ENCODE data around the gene MRPL55.
"Not testable (repeated sequence)": the region's sequence is repeated elsewhere in the genome, so short reads cannot be mapped to it uniquely, and the experiment has no call there.

The MRPL55 gene

DNA sequence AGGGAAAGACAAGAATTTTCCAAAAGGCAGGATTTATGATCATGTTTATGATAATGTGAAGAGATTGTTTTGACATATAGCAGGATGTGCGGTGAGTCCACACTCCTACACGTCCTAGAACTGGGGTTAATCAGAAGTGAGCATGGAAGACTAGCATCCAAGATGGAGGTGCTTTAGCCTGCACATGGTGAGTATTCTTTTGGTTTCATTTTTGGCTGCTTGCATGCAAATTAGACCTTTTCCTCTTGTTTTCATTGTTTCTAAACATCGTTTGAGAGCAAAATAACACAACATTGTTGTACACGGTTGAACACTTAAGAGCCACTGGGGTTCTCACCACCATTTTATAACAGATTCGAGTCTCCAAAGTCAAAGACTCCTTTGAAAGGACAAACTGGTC, 16.1 kb upstream of the MRPL55 start:
- DNase-seq (ENCODE audit: low read depth in 1 of 2, low spot score in 1 of 2), result no peak

DNA sequence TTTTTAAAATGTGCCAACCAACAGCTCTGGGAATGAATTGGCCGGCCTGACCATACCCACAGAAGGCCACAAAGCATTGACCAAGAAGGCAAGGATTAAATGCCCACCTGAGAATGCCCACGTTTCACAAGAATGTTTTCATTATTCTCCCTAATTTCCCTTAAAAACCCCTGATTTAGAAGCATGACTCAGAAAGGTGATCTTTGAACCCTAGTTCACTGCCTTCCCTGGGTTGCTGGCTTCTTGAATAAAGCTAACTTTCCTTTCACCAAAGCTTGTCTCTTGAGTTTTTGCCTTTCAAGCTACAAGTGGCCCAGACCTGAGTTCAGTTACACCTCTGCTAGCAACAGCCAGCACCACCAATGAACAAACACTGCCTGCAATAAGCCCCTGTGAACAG, 14.4 kb upstream of the MRPL55 start:
- DNase-seq (ENCODE audit: low read depth in 1 of 2, low spot score in 1 of 2), result no peak

DNA sequence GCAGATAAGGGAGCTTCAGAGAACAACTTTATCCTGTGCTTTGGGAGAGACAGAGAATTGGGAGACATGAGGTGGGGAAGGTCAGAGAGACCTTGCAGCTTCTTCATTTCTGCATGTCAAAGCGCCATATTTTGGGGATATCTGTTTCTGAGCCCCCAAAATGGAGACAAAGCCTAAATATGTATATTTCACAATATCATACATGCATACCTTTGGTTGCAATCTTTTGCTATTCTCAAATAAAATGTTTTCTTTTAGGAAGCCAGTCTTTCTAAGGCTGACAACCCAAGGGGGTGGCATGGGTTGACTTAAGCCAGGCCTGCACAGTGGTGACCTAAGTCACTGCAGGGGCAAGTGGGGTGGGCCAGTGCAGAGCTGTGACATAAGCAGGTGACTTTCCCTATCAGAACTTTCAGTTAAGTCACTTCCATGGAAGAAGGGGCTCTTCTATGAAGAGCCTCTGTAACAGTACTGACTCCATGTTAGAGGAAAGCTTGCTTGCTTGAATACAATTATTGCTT, 13.9 kb upstream of the MRPL55 start:
- DNase-seq (ENCODE audit: low read depth in 1 of 2, low spot score in 1 of 2), result no peak

DNA sequence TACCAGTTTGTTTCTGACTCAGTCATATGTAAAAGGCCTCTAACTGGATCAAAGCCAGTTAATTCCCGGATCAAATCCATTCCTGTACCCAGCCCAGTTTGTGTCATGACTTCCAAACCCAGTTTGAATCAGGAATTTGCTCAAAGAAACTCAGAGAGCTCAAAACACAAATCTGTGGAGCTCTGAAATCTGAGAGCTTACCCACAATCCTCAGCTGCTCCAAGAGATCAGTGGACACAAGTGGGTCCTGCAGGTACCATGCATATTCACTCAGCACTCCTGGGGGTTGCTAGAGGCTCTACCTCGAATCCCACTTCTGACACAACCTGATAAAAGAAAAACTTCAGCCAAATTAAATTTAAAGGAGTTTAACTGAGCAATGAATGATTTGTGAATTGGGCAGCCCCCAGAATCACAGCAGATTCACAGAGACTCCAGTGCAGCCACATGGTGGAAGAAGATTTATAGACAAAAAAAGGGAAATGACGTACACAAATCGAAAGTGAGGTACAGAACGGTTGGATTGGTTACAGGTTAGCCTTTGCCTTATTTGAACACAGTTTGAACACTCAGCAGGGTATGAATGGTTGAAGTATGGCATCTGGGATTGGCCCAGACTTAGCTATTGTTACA, 11.9 kb upstream of the MRPL55 start:
- DNase-seq (ENCODE audit: low read depth in 1 of 2, low spot score in 1 of 2), result no peak

DNA sequence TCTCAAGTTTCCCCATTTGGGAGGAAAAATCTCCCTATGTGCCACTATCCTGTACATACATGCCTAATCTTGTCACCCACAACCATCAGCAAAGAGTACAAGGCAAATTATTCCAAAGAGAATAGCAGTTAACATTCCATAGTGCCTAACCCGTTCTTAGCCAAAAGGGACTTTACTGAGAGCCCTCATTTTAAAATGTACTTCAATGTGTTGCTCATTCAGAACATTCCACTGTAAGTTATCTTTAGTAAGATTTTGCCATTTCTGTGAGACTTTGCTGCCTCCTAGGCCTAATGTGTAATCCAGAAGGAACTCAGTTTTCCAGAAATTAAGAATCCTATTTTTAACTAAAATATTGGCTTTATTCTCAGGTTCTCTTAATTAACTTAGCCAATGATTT, 11.3 kb upstream of the MRPL55 start:
- no peak for DNase-seq (ENCODE audit: low read depth in 1 of 2, low spot score in 1 of 2)

GRCh38 chr1:228118040-228118439, 8.9 kb upstream of the MRPL55 start:
- DNase-seq (ENCODE audit: low read depth in 1 of 2, low spot score in 1 of 2), result no peak

DNA sequence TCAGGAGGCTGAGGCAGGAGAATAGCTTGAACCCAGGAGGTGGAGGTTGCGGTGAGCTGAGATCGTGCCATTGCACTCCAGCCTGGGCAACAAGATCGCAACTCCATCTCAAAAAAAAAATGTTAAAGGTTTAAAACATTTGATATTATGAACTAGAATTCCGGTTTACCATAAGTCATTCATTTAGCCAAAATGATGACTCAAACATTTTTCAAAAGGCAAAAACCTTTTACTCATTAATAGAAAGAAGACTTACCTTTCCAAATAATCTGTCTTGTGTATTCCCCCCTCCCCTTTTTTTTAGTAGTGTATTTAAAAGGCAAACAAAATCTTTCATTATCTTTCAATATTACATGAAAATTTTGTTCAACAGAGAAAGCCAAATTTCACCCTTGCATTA, 8.2 kb upstream of the MRPL55 start:
- no peak for DNase-seq (ENCODE audit: low read depth in 1 of 2, low spot score in 1 of 2)

DNA sequence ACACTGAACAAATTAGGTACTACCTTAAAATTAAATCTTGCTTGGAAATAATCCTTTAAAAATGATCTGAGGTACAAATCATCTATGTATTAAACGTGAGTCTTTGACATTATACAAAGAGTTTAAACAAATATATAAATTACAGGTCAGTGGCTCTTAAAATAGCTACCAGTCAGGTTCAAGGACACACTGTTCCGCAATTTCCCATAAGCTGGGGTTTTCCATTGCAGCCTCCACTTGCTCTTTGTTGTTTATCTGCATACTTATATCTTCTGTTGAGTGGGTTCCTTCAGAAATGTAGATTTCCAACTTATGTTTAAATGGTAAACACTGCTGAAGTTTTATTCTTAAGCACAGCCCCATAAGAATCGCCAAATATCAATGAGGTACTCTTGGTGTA, 5.7 kb upstream of the MRPL55 start:
- no peak for DNase-seq (ENCODE audit: low read depth in 1 of 2, low spot score in 1 of 2)

- DNase-seq (ENCODE audit: low read depth in 1 of 2, low spot score in 1 of 2), result no peak
These were observed 3.5 kb upstream of the MRPL55 start for GRCh38 chr1:228112617-228113016.

- DNase-seq (ENCODE audit: low read depth in 1 of 2, low spot score in 1 of 2), result no peak
These were observed 3.1 kb upstream of the MRPL55 start for GRCh38 chr1:228112167-228112566.

DNA sequence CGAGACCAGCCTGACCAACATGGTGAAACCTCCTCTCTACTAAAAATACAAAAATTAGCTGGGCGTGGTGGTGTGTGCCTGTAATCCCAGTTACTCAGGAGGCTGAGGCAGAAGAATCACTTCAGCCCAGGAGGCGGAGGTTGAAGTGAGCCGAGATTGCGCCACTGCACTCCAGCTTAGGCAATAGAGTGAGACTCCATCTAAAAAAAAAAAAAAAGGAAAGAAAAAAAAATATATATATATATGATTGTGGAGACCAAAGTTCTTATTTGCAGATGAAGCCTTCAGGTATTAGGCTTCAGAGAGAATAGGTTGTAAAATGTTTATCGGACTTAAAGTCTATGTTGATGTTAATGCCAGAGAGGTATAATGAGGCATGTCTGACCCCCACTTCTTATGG, 2.2 kb upstream of the MRPL55 start:
- DNase-seq (ENCODE audit: low read depth in 1 of 2, low spot score in 1 of 2), result not testable (repeated sequence)

DNA sequence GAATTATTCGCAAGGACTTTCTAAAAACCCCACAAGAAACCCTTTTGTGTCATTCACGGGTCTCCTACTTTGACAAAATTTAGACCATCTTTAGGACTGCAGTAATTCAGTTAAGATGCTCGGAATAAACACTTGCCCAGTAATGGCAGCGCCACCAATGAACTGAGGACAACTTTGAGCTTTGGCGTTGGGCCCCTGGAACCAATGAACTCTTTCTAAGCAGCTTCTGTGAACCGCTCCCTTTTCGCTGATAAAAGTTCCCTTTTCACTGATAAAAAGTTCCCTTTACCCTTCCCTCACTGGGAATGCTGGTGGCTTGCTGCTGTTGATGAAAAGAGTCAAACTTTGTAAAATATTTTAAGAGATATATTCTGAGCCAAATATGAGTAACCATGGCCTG, 1.5 kb upstream of the MRPL55 start:
- no peak for DNase-seq (ENCODE audit: low read depth in 1 of 2, low spot score in 1 of 2)

- no peak for DNase-seq (ENCODE audit: low read depth in 1 of 2, low spot score in 1 of 2)
These were observed 926 bp upstream of the MRPL55 start for GRCh38 chr1:228109962-228110488.

GRCh38 chr1:228108742-228109072, 392 bp downstream of the MRPL55 start:
- DNase-seq (ENCODE audit: low read depth in 1 of 2, low spot score in 1 of 2), result no peak

GRCh38 chr1:228108055-228108690, 926 bp downstream of the MRPL55 start:
- no peak for DNase-seq (ENCODE audit: low read depth in 1 of 2, low spot score in 1 of 2)

GRCh38 chr1:228107636-228108035, 1.5 kb downstream of the MRPL55 start:
- no peak for DNase-seq (ENCODE audit: low read depth in 1 of 2, low spot score in 1 of 2)

- no peak for DNase-seq (ENCODE audit: low read depth in 1 of 2, low spot score in 1 of 2)
These were observed 2.4 kb downstream of the MRPL55 start for GRCh38 chr1:228106800-228107054.

DNA sequence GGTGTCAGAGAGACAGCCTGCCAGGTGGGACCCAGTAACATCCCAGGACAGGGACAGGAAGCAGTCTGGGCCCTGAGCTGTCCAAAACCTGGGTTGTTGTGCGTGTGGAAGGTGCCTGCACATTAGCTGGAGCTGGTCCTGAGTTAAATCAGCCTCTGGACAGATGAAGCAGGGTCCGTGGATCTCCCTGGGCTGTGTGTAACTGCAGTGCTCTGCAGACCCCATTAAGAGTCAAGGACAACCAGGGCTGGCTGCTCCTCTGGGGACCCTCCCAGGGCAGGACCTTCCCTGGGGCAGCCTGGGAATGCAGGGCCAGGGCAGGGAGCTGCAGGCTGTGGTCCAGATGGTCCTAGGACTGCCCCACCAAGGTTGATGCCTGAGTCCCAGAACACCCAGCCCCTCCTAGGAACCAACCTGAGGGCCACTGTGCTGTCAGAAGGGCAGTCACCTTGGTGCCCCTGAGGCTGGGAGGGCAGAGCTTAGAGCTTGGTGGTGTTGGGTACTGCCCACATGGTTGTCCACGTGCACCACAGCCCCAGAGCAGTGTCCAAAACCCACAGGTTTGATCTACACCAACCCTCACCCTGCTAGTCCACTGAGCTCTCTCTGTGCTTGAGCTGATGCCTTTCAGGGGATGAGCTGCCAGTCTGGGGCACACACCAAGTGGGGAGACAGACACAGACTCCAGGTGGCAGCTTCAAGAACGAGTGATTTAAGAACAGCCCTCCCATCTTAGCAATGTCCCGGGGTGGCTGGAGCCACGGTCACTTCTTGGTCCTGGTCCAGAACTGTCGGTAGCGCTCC, 2.9 kb downstream of the MRPL55 start:
- no peak for DNase-seq (ENCODE audit: low read depth in 1 of 2, low spot score in 1 of 2)

GRCh38 chr1:228105270-228105995, 3.7 kb downstream of the MRPL55 start:
- DNase-seq (ENCODE audit: low read depth in 1 of 2, low spot score in 1 of 2), result no peak

GRCh38 chr1:228104526-228105269, 4.4 kb downstream of the MRPL55 start:
- DNase-seq (ENCODE audit: low read depth in 1 of 2, low spot score in 1 of 2), result no peak
